NAMALWA (cell line): ENCODE results near the gene LAYN.
A peak's percentile ranks its signal among the peaks of the same experiment; 100 is the strongest.

Source experiments
- DNase-seq: peaks from one replicate; pipeline ENCODE4 v3.0.0-alpha.2; 2015; ENCODE audit warnings: low spot score

Gene LAYN

GRCh38 chr11:111598148-111598547 is 57.6 kb downstream of the LAYN start:
- no peak for DNase-seq

GRCh38 chr11:111598559-111598958 is 58.0 kb downstream of the LAYN start:
- no peak for DNase-seq

- no peak for DNase-seq
These were observed 61.1 kb downstream of the LAYN start for GRCh38 chr11:111601636-111601978.

DNA sequence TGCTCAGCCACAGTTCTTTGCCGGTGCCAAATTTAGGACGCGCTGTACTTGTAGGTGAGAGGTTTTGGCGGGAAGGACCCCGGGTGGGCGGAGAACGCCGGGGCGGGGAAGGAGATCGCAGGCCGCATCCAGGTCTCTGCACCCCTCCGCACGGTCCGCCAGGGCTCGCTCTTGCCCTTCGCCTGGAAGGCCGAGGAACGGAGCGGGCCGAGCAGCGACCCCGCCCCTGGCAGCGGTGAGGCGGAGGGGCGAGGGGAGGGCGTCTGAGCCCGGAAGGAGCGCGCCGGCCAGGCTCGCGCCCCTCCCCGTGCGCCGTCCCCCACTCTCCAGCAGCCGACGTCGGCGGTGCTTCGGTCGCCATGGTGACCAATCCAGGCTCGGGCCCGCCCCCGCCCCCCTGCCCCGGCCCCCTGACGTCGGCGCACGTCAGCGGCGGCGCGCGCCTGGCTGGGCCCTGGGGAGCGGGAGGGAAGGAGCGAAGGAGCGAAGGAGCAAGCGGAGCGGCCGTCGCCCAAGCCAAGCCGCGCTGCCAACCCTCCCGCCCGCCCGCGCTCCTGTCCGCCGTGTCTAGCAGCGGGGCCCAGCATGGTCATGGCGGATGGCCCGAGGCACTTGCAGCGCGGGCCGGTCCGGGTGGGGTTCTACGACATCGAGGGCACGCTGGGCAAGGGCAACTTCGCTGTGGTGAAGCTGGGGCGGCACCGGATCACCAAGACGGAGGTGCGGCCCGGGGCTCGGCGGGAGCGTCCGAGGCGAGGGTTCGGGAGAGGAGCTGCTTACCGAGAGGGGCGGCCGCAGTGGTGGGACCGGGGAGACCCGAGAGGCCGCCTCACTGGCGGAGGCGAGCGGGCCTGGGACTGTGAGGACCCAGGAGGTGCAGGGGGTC is 61.7 kb downstream of the LAYN start, which contains the start of gene SIK2:
Gene SIK2, plus strand, starts transcription at position 471 of the 886 bp plus-strand sequence. Its CDS starts 115 bp downstream, at position 586.
- DNase-seq: peak; percentile 97

GRCh38 chr11:111602865-111603610 is 62.5 kb downstream of the LAYN start:
- DNase-seq: peak; percentile 67

DNA sequence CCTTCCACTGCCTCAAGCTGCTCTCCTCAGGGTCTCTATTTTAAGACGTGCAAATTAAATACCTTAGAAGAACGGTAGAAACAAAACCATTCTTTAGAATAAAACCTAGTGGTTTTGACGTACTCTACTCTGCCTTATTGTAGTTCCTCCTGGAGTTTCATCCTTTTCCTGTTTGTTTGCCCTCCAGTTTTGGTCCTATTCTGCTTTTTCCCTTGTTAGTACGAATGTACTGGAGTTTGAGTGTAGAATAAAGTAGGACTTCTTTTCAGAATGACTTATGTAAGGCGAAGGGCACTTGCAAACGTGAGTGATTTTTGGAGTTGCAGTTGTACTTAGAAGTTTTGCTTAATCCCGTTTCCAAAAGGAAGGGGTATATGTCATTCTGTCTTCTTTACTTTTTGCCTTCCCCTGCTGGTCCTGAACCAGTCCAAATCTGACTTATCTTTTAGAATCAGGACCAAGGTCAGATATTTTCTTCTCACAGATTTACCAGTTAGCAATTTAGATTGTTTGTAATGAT is 63.2 kb downstream of the LAYN start:
- DNase-seq: no peak

DNA sequence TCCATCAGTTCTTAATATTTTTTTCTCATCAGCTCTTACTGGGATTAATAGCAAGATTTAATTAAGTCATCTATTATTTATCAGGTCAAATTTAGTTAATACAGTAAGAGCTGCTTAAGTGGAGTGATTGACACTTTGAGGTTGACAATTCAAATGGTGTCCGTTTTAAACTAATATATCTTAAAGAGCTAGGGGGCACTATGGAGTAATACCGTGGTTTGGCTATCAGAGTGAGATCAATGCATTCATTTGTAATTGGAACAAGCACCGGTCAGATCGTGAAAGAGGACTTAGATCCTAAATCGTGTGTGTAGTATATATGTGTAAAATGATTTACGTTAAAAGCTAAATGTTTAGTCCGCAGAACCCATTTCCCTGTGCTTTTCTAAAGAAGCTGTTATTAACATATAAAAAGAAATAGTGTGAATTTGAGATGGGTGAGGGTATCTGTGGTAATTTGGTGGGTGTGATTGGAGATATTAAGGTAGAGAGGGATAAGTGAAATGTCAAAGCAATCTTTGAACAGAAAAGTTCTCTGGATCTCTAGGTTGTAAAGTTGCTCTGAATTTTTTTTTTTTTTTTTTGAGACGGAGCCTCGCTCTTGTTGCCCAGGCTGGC is 64.0 kb downstream of the LAYN start:
- DNase-seq: peak; percentile 77

- DNase-seq: no peak
These were observed 65.2 kb downstream of the LAYN start for GRCh38 chr11:111605681-111606080.

DNA sequence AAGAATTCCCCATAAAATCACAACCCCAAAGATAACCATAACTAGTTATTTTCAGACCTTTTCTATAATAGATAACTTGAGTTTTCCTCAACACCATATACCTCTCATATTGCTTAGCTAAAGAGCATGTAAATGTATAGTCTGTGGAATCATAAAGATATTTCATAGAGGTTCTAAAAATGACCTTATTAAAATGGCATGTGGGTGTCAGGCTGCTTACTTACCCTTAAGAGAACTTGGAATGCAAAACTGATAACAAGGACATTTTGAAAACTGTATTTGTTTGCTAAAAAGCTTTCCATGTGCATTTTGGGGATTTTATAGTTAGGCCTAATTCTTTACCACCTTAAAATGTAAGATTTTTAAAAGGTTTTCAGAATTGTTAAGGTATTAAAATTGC is 66.5 kb downstream of the LAYN start:
- no peak for DNase-seq

GRCh38 chr11:111607751-111608150 is 67.2 kb downstream of the LAYN start:
- no peak for DNase-seq
